ENCODE measurements around the gene IL15RA. TPM values are rescaled to one million over a fixed set of nuclear protein-coding genes. Genes with fewer than 3 reads are reported as not detected.
"Not testable (repeated sequence)": the region's sequence is repeated elsewhere in the genome, so short reads cannot be mapped to it uniquely, and the experiment has no call there.

Gene IL15RA
- total RNA-seq, 1 donor from 2014 or later: 1.9 TPM

DNA sequence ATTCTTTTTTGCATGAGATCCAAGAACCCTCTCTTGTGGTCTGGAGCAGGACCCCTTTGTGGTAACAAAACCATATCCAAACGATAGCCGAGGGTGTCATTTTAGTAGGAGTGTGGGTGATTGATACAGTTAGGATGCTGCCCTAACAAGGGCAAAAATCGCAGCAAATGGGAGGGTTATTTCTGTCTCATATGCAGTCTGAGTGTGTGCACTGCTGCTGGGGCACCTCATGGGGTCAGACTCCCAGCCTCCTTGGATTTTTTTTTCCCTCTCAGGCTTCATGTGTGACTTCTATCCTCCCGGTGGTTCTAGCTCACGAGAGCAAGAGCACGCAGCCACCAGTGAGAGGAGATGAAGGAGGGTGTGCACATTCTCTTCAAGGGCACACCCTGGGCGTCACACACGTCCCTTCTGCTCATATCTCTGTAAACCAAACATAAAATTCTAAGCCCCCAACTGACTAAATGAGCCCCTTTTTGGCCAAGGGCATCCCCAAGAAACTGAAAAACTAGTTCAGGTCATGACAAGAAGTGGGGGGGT is 28.6 kb upstream of the IL15RA start:
- DNase-seq (ENCODE audit: low read depth): no peak

DNA sequence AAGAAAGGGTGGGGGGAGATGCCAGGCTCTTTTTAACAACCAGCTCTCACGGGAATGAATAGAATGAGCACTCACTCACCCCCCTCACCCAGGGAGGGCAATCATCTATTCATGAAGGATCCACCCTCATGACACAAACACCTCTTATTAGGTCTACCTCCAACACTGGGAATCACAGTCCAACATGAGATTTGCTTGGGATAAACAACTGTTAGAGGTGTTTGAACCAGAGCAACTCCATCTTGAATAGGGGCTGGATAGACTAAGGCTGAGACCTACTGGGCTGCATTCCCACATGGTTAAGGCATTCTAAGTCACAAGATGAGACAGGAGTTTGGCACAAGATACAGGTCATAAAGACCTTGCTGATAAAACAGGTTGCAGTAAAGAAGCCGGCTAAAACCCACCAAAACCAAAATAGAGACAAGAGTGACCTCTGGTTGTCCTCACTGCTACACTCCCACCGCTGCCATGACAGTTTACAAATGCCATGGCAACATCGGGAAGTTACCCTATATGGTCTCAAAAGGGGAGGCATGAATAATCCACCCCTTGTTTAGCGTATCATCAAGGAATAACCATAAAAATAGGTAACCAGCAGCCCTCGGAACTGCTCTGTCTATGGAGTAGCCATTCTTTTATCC is 27.9 kb upstream of the IL15RA start:
- DNase-seq (ENCODE audit: low read depth): not testable (repeated sequence)

DNA sequence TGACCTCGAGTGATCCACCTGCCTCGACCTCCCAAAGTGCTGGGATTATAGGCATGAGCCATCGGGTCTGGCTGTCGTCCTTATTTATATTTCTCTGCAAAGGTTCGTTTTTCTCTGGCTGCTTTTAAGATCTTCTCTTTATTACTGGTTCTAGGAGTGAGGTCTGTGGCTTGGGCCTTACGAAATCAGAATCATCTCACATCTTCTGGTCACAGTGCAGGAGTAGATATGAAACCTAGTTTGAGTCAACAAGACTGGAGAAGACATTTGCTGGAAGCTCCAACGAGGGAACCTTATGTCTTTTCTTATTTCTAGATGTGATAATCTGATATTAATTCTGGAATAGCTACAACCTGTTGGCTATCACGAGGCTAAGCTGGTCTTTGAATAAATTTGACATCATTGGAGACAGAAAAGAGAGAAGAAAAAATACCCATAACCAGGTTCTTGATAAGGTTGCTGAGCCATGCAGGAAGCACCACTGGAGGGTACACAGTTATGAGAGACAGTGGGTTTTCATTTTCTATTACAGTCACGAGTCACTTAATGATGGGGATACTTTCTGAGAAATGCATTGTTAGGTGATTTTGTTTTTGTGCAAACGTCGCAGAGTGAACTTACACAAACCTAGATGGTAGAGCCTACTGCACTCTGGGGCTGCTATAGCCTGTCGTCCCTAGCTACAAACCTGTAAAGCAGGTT is 25.6 kb upstream of the IL15RA start:
- DNase-seq (ENCODE audit: low read depth): no peak

DNA sequence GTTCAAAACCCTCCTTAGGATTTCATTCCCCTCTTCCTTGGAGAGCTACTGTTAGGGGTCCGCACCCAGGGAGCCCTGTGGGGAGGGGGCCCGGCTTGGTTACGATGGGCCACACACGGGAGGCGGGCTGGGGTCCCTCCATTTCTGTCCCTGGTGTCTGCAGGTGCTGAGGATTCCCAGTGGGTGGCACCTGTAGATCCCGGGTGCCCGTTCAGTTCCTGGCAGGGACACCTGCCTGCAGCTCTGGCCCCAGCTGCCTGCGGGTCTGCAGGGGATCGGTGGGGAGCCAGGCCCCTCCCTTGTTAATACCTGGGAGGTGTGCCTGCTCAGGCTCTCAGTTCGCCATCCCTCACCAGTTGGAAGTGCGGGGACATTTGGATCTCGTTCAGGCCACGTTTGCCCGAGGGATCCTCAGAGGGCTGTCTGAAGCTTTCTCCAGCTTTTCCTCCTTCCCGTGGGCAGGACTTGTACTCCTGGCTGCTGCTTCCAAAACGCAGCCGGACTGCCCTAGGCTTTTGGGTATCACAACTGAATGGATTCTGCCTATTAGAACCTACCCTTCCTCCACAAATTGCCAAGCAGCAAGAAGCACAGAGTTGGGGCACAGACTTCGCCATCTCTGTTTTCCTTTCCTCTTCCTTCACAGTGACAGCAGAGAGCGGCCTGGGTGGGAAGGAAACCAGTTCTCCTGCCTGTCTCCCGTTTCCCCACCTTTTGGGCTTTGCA is 22.3 kb upstream of the IL15RA start:
- no peak for DNase-seq (ENCODE audit: low read depth)

DNA sequence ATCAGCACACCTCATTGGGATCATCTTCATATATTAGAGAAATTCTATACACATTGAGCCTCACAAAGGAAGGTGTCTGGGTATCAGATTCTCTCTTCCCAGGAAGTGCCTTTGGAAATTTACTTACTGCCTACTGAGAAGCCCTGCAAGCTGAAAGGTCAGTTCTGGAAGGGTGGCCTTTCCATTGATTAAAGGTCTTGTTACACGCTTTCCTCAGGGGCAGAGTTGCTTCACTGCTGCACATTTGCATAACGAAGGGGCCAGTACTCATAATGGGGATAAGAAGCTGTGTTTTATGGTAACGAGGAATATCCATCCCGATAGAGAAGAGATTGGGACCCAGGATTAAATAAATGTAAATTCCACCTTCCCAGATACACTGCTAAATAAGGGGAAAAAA is 19.4 kb upstream of the IL15RA start:
- no peak for DNase-seq (ENCODE audit: low read depth)

DNA sequence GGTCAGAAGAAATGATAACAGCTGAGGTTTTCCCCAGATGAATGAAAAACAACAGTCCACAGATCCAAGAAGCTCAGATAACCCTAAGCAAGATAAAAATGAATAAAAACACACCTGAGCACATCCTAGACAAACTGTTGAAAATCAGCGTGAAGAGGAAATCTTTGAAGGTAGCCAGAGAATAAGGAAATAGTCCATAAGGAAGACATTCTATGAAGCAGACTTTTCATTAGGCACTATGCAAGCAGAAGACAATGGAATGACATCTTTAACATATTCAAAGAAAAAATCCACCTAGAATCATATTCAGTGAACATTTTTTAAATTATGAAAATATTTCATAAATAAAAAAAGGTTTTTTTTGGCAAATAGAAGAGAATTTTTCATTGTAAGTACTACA is 15.1 kb upstream of the IL15RA start:
- no peak for DNase-seq (ENCODE audit: low read depth)

DNA sequence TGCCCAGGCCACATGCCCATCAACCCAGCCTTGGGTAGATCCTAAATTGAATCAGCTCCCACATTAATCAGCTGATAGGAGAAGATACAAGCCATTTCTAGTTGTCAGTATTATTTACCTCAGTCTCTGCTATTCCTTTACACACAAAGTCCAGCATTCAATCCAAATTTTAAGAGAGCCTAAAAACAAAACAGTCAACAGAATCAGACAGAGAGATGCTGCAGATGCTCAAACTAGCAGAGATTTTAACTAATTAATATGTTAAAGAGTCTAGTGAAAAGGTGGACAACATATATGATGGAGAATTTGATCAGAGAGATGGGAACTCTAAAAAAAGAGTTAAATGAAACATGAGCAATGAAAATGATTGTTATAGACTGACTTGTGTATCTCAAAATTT is 14.4 kb upstream of the IL15RA start:
- no peak for DNase-seq (ENCODE audit: low read depth)

DNA sequence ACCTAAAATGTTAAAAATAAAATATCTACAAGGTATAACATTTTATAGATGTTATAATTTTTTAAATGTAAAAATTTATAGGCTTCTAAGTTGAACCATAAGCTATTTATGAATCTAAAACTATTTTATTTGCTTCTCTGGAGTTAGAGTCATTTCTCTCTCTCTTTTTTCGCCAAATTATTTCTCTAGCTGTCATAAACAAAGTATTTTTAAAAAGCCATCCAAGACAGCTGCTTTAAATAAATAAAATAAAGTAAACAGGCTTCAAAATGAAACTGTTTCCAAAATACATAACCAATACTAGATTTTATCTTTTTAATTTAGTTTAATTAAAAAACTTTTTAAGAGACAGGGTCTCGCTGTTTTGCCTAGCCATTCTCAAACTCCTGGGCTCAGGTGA is 12.4 kb upstream of the IL15RA start:
- DNase-seq (ENCODE audit: low read depth): no peak

DNA sequence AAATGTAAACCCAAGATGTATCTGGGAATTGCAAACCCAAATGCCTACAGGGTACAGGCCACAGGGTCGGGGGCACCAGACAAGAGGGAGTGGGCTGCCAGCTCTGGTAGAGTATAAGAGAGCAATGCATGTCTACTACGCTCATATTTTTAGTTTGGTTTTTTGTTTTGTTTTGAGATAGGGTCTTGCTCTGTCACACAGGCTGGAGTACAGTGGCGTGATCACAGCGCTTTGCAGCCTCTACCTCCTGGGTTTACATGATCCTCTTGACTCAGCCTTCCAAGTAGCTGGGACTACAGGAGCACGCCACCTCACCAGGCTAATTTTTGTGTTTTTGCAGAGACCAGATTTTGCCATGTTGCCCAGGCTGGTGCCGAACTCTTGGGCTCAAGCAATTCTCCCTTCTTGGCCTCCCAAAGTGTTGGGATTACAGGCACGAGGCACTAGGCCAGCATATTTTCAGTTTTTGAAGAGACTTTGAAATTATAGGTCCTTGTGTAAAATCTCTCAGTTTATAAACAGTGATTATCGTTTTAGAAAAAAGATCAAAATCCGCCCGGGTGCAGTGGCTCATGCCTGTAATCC is 11.1 kb upstream of the IL15RA start:
- DNase-seq (ENCODE audit: low read depth): no peak

DNA sequence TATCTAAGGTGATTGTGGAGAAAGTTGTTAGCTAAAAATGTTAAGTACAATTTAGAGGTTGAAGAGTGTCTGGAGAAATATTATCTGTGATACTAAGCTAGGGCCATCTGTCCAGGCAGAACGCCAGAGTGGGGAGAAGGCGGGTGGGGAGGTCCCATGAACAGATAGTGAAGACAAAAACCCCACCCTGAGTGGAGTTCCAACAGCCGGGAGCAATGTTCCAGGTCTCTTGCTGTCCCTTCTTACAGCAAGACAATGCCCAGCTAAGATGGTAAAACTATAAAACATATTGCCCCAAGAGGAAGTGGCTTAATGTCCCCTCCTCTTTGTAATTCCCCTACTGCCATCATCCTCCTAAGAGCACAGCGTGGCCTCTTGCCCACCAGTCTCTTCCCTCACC is 10.4 kb upstream of the IL15RA start:
- DNase-seq (ENCODE audit: low read depth): no peak

DNA sequence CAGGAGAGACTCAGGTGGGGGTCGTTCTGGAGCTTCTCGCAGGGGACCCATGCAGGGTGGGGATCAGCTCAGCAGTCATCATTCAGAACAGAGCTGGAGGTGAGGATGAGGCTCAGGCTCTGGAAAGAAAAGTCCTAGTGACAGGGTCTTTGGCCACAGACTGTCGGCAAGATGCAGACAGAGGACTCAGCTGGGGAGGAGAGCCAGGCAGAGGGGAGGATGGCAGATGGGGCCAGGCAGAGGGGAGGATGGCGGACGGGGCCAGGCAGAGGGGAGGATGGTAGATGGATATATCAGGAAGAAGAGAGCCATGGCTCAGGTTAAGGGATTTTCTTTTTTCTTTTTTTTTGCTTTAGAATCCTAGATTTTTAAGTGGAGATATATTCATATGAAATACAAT is 7.7 kb upstream of the IL15RA start:
- DNase-seq (ENCODE audit: low read depth): no peak

DNA sequence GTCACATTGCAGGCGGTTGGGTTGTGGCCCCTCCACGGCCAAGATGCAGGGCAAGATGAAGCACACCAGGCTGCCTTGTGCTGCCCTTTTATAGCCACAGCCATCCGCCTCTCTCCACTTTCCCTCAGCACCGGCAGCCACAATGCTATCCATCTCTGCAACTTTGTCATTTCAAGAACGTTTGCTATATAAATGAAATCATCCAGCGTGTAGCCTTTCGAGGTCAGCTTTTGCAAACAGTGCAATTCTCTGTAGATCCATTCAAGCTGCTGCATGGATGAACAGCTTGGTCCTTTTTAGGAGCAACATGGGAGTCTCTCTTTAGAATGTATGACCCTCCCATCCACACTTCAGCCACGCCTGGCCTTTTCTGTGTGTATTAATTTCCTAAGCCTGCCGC is 6.4 kb upstream of the IL15RA start:
- DNase-seq (ENCODE audit: low read depth): no peak

DNA sequence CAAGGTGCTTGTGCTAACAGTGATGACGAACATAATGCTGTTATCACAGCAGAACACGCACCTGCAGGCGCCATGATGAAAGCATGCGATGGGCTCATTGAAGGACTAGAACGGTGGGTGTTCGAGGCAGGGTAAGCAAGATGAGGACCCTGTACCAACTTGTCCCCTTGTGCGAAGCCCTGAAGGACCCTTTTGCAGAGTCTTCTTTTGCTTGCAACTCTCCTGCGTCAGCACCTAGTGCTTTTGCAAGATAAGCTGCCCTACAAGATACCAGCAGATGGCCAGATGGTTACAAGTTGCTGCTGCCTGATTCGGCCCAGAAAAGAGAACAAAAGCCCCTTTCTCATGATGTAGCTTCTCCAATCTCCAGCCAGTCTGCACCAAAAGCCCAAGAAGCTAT is 4.2 kb upstream of the IL15RA start:
- no peak for DNase-seq (ENCODE audit: low read depth)

DNA sequence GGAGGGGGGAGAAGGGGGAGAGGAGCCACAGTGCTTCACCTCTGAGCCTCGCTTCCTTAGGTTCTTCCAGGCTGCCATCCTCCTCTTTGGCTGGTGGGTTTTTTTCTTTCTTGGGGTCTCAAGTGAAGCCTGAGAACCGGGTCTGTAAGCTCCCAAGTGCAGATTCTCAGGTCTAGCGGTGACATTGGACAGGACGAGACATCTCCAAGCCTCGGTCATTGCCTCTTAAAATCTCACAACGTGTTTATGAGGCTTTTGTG is 817 bp upstream of the IL15RA start:
- no peak for DNase-seq (ENCODE audit: low read depth)

DNA sequence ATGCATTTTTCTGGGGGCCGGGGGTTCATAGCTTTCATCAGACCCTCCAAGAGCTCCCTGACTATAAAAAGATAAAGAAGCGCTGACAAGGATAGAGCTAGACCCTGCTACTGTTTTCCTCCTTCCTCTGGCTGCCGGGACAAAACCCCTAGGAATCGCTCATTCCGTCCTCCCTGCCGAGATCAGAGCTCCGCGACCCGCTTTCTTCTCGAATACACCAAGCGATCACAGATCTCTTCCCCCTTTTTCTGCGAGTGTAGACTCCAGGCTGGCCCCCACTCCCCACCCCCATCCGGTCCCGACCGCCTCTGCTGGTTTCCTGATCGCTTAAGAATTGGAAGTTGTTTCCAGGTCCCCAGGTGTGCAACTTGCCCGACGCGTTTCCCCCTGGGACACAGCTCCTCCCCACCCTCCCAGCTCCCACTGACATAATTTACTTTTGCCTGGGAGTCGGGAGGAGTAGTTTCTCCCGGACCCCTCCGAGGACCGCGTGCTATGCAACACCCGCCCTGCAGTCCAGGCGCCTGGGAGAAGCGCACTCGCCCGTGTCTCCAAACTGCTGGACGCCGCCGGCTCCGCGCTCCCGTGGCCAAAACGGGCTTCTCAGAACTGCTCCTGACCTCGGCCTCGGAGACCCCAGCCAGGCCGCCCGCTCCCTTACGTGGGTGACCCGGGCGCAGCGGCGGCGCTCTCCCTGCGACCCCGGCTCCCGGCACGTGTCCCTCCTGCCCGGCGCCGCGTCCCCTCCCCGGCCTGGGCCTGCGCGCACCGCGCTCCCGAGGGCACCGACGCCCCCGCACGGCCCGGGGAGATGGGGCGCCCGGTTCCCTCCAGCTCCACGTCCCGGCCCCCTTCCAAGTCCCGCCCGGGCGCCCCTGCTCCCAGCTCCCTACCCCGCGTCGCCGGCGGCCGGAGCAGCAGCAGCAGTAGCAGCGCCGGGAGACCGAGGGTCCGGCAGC is 552 bp downstream of the IL15RA start:
- DNase-seq (ENCODE audit: low read depth): no peak

DNA sequence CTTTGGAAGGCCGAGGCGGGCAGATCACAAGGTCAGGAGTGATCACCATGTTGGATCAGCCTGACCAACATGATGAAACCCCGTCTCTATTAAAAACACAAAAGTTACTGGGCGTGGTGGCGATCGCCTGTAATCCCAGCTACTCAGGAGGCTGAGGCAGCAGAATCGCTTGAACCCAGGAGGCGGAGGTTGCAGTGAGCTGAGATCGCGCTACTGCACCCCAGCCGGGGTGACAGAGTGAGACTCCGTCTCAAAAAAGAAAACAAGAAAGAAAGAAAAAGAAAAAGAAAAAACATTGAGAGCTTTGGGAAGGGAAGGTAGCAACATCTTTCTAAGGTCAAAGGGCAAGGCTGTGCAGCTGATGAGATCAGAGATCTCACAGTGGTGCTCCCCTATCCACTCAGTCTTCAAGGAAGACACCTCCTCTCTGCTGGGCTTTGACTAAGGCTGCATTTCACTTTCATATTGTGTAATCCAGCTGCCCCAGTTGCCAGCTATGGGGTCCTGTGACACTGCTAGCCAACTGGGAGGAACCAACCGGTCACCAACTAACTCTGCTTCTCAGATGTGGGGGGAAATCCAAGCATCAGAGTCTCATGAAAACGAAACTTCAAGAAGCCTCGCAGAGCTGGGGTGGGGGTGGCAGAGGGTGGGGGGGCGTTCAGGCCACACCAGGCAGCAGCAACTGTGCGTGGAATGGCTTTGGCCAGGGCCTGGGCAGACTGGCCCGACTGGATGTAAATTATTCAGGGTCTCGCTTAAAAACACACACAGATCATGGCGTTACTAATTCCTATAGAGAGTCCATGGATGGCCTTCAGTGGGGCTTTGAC is 1.5 kb downstream of the IL15RA start:
- DNase-seq (ENCODE audit: low read depth): peak; percentile 26

DNA sequence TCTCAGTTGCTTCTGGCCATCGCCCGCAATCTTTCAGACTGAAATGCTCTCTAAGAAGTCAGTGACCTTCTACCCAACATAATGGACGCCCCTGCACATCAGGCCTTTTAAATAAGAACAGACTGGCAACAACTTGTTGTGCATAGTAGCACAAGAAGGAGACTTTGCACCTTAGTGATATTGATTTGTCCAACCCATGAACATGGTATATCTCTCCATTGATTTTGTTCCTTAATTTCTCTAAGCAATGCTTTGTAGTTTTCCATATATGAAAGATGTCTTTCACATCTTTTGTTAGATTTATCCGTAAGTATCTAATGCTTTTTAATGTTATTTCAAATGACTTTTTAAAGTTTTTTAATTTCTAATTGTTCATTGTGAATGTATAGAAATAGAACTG is 4.3 kb downstream of the IL15RA start:
- DNase-seq (ENCODE audit: low read depth): no peak

DNA sequence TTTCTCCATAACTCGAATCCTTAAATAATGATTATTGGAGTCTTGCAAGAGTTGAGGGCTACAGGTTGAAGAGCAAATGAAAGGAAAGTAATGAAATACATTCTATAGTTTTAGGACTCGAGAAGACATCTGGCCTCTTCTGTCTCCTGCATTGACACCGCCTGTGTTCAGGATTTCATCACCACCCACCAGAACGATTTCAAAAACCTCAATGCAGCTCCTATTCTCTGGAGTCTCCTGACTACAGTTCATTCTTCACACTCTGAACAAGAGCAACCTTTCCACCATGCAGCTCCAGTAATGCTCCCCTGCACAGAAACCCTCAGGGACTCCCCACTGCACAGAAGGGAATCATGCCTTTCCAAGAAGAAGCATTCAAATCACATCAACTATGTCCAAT is 5.5 kb downstream of the IL15RA start:
- no peak for DNase-seq (ENCODE audit: low read depth)

DNA sequence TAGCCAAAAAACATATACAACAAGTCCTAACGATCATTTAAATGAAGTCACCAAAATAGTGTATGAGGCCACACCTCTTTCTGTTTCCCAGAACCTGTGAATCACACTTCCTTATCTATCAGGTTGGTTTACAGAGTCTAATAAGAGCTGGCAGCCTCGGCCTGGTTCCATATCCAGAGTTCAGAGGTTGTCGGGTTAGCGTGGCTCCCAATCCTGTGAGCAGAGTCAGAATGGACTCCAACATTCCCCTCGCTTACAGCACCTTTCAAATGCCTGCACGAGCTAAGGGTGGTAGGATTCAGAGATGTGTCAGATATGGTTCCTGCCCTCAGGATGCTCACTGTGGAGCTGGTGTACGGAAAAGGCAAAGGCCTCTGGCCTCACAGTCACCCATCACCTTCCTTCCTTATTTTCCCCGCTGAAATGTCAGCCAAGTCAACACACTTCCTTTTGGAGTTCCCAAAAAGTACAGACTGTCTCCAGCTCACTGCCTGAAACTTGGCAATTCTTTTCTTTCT is 6.0 kb downstream of the IL15RA start:
- DNase-seq (ENCODE audit: low read depth): no peak

DNA sequence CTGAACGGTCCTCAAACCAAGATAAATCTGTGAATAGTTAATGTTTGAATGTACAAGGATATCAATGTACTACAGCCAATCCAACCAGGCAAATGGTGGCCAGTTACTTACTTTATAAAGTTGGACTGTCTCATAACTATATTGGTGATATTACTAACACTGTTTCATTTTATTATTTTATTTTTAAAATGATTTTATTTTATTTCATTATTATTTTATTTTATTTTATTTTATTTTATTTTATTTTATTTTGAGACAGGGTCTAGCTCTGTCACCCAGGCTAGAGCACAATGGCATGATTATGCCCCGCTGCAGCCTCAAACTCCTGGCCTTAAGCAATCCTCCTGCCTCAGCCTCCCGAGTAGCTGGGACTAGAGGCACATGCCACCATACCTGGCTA is 6.8 kb downstream of the IL15RA start:
- DNase-seq (ENCODE audit: low read depth): no peak

DNA sequence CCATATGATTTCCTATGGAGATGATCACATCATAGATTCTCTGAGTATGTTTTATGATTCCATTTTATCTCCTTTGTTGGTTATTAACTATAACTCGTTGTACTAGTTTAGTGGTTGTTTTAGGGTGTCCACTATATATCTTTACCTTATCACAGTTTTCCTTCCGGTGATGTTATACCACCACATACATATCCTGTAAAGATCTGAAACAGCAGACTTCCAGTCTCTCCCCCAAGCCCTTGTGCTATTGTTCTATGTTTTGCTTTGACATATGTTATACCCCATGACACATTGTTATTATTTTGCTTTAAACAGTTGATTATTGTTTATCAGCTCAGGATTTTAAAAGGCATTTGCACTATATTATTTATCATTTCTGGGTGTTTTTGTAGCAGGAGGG is 7.3 kb downstream of the IL15RA start:
- no peak for DNase-seq (ENCODE audit: low read depth)

Data from renal cortical epithelial cell (primary cell).